ENCODE results near the gene GPHB5. TPM values are rescaled to one million over a fixed set of nuclear protein-coding genes. Genes with fewer than 3 reads are reported as not detected.
A peak's percentile ranks its signal among the peaks of the same experiment; 100 is the strongest.

Gene GPHB5
- total and polyA plus RNA-seq, 2 donors from 2014 or later = not detected

- no peak overlapping the region for H3K9ac ChIP-seq (ENCODE audit: low read length in 3 of 3)
- no peaks in the 10 kb centered on the region for H3K36me3 ChIP-seq (ENCODE audit: control insufficient read depth in 2 of 3, insufficient read depth in 3 of 3, low read length in 3 of 3)
- FAIRE-seq = no peak
- TF ChIP-seq, protein P1, sequence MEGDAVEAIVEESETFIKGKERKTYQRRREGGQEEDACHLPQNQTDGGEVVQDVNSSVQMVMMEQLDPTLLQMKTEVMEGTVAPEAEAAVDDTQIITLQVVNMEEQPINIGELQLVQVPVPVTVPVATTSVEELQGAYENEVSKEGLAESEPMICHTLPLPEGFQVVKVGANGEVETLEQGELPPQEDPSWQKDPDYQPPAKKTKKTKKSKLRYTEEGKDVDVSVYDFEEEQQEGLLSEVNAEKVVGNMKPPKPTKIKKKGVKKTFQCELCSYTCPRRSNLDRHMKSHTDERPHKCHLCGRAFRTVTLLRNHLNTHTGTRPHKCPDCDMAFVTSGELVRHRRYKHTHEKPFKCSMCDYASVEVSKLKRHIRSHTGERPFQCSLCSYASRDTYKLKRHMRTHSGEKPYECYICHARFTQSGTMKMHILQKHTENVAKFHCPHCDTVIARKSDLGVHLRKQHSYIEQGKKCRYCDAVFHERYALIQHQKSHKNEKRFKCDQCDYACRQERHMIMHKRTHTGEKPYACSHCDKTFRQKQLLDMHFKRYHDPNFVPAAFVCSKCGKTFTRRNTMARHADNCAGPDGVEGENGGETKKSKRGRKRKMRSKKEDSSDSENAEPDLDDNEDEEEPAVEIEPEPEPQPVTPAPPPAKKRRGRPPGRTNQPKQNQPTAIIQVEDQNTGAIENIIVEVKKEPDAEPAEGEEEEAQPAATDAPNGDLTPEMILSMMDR (IDR thresholded peaks at IDR 0.05; ENCODE audit: borderline replicate concordance, extremely low read depth, insufficient read depth) = no peak
- H3K9me3 ChIP-seq (ENCODE audit: control insufficient read depth in 2 of 3, insufficient read depth in 1 of 3, low read length in 3 of 3) = peaks cover 0 to 5% (median 0%) of the 10 kb centered on the region in 3 donors
- H3K4me3 ChIP-seq (ENCODE audit: low read length in 3 of 3) = no peak overlapping the region
- H3K27ac ChIP-seq (ENCODE audit: low read depth in 2 of 2, low read length in 2 of 2) = no peak overlapping the region
- H3K4me1 ChIP-seq (ENCODE audit: control insufficient read depth in 2 of 3, insufficient read depth in 2 of 3, low read depth in 1 of 3, low read length in 3 of 3) = no peaks in the 10 kb centered on the region
- H3K27me3 ChIP-seq (ENCODE audit: control insufficient read depth, insufficient read depth, low read length) = no peaks in the 10 kb centered on the region
- no peak for DNase-seq
- intact Hi-C loops (cut with DNase I) = no loop called here
Measured at GRCh38 chr14:63361790-63362189, 43.1 kb upstream of the GPHB5 start.

- Histone ChIP-seq H3K9me3 (ENCODE audit: control insufficient read depth in 2 of 3, insufficient read depth in 1 of 3, low read length in 3 of 3) (no peaks in the 10 kb centered on the region), H3K4me3 (ENCODE audit: low read length in 3 of 3) (no peak overlapping the region), H3K27me3 (ENCODE audit: control insufficient read depth, insufficient read depth, low read length) (no peaks in the 10 kb centered on the region), H3K27ac (ENCODE audit: low read depth in 2 of 2, low read length in 2 of 2) (no peak overlapping the region), H3K4me1 (ENCODE audit: control insufficient read depth in 2 of 3, insufficient read depth in 2 of 3, low read depth in 1 of 3, low read length in 3 of 3) (no peaks in the 10 kb centered on the region), H3K9ac (ENCODE audit: low read length in 3 of 3) (no peak overlapping the region), H3K36me3 (ENCODE audit: control insufficient read depth in 2 of 3, insufficient read depth in 3 of 3, low read length in 3 of 3) (no peaks in the 10 kb centered on the region)
- intact Hi-C loops (cut with DNase I) = no loop called here
- TF ChIP-seq, protein P1 (IDR thresholded peaks at IDR 0.05; ENCODE audit: borderline replicate concordance, extremely low read depth, insufficient read depth) = no peak
- DNase-seq (no peak), FAIRE-seq (no peak)
Measured at GRCh38 chr14:63357841-63358240, 39.1 kb upstream of the GPHB5 start.

GRCh38 chr14:63345826-63346225 is 27.1 kb upstream of the GPHB5 start:
- Histone ChIP-seq H3K27ac (ENCODE audit: low read depth in 2 of 2, low read length in 2 of 2) (no peak overlapping the region), H3K4me3 (ENCODE audit: low read length in 3 of 3) (no peak overlapping the region), H3K36me3 (ENCODE audit: control insufficient read depth in 2 of 3, insufficient read depth in 3 of 3, low read length in 3 of 3) (no peaks in the 10 kb centered on the region), H3K9ac (ENCODE audit: low read length in 3 of 3) (no peak overlapping the region), H3K9me3 (ENCODE audit: control insufficient read depth in 2 of 3, insufficient read depth in 1 of 3, low read length in 3 of 3) (no peaks in the 10 kb centered on the region), H3K4me1 (ENCODE audit: control insufficient read depth in 2 of 3, insufficient read depth in 2 of 3, low read depth in 1 of 3, low read length in 3 of 3) (no peaks in the 10 kb centered on the region), H3K27me3 (ENCODE audit: control insufficient read depth, insufficient read depth, low read length) (no peaks in the 10 kb centered on the region)
- TF ChIP-seq, protein P1 (IDR thresholded peaks at IDR 0.05; ENCODE audit: borderline replicate concordance, extremely low read depth, insufficient read depth) = no peak
- intact Hi-C loops (cut with DNase I) = no loop called here
- FAIRE-seq = no peak
- peak in 3 of 5 donors; percentile 26 to 62 (median 53) for DNase-seq

GRCh38 chr14:63344336-63344735 is 25.6 kb upstream of the GPHB5 start:
- H3K9me3 ChIP-seq (ENCODE audit: control insufficient read depth in 2 of 3, insufficient read depth in 1 of 3, low read length in 3 of 3) = no peaks in the 10 kb centered on the region
- no peak overlapping the region for H3K4me3 ChIP-seq (ENCODE audit: low read length in 3 of 3)
- H3K9ac ChIP-seq (ENCODE audit: low read length in 3 of 3) = no peak overlapping the region
- DNase-seq (no peak), FAIRE-seq (no peak)
- H3K4me1 ChIP-seq (ENCODE audit: control insufficient read depth in 2 of 3, insufficient read depth in 2 of 3, low read depth in 1 of 3, low read length in 3 of 3) = no peaks in the 10 kb centered on the region
- intact Hi-C loops (cut with DNase I) = no loop called here
- no peaks in the 10 kb centered on the region for H3K36me3 ChIP-seq (ENCODE audit: control insufficient read depth in 2 of 3, insufficient read depth in 3 of 3, low read length in 3 of 3)
- no peak overlapping the region for H3K27ac ChIP-seq (ENCODE audit: low read depth in 2 of 2, low read length in 2 of 2)
- TF ChIP-seq, protein P1 (IDR thresholded peaks at IDR 0.05; ENCODE audit: borderline replicate concordance, extremely low read depth, insufficient read depth) = no peak
- no peaks in the 10 kb centered on the region for H3K27me3 ChIP-seq (ENCODE audit: control insufficient read depth, insufficient read depth, low read length)

Measured in kidney (tissue), 14 donors.